NCI-H1436 treated with DMSO at 0.1 percent for 48 hours (cell line): Measurements from ENCODE around the gene LRRC8B.

Source experiments
- DNase-seq: peaks from one replicate; lab custom pipeline; 2025; lab: John Stamatoyannopoulos, UW

LRRC8B gene

DNA sequence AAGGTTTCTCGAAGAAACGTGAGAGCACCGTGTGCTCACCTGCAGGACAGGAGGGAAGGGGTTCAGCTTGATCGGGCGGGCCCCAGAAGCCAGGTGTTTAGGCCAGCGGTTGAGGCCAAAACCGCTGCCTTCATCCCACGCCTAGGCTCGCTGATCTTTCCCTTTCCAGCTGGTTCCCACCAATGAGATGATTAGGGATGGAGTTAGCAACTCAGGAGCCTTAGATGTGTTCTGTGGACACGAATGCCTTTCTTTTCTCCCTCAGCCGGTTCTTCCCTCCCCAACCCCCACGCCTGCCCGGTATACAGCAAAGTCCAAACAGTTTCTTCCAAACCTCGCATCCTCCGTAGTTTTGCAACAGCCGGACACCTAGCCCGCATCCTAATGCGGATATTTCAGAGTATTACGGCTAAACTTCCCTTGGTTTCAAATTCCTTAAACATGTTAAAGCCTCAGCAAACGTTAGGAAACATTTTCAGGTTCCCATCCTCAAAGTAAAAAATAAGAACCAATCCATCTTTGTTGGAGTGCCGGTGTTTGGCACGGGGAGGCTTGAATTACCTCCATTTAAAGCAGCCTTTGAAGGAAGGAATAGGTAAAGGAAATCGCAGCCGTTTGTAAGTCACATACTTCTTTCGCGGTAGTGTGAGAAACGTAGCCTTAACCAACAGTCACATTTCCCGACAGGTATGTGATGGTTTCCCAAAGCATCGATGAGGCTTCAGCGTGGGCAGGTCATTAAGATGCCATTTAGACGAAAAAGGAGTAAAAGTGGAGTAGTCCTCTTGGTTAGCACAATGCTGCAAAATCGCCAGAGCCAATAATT is 109.4 kb downstream of the LRRC8B start:
- no peak for DNase-seq

- no peak for DNase-seq
These were observed 111.5 kb downstream of the LRRC8B start for GRCh38 chr1:89635825-89636815.

DNA sequence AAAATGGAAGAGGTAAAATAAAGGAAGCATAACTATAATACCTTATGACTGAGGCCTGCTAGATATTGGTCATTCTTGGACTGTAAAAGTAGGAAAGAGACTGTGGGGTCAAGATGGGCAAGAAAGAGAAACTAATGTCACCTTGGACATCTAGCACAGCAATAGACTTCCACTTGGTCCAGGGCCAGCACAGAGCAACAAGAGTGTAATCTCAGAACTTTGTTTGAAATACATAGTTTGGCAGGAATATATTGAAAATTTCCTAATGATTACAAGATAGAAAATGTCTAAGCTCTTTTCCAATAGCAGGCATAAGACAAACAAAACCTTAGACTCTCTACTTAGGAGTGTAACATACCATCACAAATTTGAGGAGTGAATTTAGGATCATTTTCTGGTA is 112.9 kb downstream of the LRRC8B start:
- DNase-seq: no peak

- no peak for DNase-seq
These were observed 115.8 kb downstream of the LRRC8B start for GRCh38 chr1:89640440-89640839.

- DNase-seq: no peak
These were observed 117.2 kb downstream of the LRRC8B start for GRCh38 chr1:89641781-89642180.

DNA sequence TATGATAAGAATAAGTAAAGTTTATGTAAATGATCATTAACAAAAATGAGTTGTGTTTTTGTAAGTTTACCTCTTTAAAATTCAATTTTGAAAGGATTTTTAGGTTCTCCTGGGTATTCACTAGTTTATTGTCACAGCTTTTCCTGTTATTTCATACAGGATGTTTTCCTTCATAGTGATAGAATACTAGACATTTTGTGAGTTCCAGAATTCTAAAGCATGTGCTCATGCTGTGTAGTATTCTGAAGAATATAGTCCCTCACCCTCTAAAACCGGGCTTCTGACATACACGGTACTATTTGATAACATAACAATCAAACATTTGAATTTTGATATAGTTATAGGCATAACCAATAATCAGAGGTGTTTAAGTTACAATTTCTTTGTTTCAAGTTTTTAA is 118.9 kb downstream of the LRRC8B start:
- no peak for DNase-seq

DNA sequence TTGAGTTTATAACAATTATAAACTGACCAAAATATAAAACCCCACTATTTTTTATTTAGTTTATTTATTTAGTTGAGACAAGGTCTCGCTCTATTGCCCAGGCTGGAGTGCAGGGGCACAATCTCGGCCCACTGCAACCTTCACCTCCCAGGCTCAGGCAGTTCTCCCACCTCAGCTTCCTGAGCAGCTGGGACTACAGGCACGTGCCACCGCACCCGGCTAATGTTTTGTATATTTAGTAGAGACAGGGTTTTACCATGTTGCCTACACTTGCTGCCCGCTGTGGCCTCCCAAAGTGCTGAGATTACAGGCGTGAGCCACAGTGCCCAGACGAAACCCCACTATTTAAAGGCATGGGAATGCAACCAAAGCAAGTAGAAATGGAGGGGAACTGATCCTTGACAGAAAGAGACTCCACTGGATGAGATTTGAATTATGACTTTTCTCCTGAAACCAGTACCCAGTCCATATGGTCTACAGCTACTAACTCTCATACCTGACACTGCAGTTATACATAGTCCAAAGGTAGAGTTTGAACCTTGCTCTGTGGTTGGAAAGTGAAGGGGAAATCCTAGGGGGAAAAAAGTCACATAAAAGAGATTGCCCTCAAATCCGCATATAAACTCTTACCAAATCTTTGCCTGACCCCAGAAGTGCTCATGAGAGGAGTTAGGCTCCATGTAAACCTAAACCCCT is 119.6 kb downstream of the LRRC8B start:
- no peak for DNase-seq

DNA sequence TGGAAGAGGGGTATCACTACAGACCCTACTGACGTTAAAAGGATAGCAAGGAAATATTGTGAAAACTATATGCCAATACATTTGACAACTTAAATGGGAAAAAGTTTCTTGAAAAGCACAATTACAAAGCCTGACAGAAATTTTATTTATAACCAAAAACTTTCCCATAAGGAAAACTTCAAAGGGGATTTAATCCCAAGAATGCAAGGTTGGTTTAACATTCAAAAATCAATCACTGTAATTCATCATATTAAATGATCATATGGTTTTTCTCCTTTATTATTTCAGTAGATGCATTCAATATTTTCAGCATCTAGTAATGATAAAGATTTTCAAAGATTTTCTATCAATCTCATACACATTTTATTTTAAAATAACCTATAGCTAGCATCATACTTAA is 121.6 kb downstream of the LRRC8B start:
- no peak for DNase-seq
